GM18526 (cell line): ENCODE measurements around the gene ARL2BP.

Experiments used
- POLR2A ChIP-seq: IDR thresholded peaks from 3 replicates; pipeline ENCODE4 v1.6.1; 2011; ENCODE audit not compliant: insufficient read length; ENCODE audit errors: extremely low read depth

The ARL2BP gene

DNA sequence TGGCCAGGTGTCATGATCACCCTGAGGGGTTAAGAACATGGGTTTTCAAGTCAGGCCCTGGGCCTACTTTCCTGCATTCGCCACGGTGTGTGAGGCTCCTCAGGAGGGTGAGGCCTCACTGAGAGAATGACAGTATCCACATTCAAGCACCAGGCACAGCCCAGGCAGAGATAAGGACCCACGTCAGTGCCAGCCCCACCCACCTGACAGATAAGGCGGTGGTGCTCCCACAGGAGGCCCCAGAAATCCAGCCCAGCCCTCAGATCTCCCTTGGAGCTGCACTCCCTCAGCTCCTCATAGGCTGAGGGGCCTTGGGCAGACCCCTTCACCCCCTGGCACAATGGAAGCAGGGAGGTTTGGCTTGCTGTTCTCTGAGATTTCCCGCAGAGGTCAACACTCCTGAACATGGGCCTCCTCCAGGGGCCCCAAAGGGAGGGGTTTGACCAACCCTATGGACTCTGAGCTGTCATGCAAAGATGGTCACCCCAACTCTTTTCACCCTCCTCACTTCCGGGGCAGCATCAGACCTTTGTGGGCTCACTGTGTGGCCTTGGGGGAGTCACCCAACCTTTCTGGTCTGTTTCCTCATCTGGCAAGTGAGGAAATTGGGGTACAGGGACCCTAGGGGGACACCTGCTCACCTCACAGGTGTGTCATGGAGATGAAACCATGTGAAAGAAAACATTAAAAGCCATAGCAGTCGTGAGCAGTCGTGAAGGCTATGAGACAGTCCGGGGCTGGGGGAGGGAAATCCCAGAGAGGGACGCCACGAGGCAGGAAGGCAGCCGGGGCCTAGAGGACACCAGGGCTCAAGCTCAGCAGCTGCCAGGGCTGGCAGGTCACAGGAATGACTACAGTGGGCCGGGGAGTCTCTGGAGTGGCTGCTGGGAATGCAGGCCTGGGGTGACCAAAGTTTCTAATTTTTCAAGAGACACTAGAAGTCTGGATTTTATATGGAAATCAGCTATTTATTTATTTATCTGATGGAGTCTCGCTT is 24.0 kb downstream of the ARL2BP start:
- no peak for TF ChIP-seq POLR2A

DNA sequence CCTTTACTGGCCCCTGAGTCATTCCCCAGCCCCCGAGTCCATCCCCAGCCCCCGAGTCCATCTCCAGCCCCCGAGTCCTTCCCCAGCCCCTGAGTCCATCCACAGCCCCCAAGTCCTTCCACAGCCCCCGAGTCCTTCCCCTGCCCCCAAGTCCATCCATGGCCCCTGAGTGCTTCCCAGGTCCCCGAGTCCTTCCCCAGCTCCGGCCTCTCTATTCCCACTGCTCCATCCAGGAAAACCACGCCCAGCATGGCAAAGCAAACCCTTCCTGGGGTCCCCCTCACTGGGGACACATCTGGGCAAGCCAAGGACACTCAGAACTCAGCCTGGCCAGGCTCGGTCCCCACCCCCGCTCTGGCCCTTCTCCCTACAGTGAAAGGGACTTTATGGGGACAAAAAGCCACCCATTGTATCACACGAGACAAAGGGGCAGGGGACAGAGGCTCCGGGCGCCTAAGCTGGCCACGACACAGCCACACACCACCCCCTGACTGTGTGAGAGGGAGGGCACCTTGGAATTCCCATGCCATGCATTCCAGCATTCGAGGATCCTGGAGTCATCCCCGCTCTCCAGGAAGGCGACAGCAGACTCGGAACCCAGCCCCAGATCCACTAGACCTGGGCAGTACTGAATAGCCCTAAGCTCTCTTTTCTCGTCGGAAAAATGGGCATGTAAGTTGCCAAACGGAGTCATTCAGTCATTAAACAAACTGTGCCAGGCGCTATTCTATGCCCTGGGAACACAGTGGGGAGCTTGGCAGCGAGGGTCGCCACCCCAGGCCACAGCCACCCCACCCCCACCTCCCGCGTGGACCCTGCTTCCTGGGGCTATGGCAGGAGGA is 25.4 kb downstream of the ARL2BP start:
- no peak for TF ChIP-seq POLR2A

DNA sequence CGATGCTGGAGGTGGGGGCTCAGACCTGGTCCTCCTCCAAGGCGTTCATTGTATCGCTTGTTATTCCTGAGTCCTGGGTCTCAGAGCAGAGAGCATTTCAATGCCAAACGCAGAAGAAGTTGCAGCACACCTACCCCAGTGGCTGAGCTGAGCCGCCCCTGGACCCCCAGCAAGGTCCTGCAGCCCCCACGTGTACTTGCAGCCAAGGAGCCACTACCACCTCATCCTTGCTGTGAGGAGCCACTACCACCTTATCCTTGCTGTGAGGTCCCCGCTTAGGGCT is 25.9 kb downstream of the ARL2BP start:
- no peak for TF ChIP-seq POLR2A

DNA sequence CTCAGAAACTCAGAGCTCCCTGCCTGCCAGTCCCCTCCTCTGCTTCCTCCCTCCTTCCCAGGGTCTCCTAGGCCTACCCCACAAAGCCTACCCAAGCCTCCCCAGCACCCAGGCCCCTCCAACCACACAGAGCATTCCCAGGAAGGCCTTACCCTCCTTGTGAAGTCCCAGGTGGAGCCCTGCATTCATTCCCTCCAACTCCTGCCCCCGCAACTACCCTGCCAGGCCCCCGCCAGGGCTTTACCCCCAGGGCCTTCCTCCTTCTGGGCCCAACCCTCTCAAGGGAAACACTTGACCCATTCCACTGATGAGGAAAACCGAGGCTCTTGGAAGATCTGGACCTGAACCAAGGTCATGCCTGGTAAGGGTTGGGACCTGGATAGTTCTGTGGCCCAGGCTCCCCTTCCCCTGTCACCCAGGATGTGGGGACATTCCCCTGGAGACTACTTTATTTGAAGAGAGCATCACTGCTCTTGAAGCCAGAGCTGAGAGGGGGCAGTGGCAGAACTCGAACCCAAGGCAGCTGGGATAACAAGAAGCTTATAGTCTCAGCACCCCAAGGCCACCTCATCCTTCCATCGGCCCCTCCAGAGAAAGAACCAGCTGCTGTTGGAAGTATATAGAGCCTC is 26.9 kb downstream of the ARL2BP start:
- no peak for TF ChIP-seq POLR2A

DNA sequence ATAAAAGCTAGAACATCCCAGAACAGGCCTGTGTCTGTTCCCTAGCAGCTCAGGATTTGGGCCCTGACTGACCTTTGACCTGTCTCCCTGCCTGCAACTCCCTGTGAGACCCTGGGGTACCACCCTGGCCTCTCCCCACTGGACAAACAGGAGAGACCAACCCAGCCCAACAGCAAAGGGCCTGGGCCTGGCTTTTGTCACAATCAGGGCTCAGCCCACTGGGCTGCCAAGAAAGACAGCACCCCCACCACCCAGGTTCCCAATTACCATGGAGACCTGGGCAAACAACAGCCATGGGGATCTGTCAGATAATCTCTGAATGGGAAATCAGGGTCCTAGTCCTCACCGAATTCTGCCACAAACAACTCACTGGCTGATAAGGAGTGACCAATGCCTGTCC is 28.3 kb downstream of the ARL2BP start:
- TF ChIP-seq POLR2A = no peak

DNA sequence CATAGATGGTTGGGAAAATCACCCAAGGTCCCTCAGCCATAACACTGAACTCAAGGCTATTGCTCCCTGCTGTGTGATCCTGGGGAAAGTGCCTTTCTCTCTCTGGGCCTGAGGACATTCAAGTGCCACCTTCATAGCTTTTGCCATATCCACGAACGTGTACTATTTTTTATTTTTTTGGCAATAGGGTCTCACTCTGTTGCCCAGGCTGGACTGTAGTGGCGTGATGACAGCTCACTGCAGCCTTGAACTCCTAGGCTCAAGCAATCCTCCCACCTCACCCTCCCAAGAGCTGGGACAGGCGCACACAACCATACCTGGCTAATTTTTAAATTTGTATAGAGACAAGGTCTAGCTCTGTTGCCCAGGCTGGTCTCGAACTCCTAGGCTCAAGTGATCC is 28.8 kb downstream of the ARL2BP start:
- TF ChIP-seq POLR2A = no peak

DNA sequence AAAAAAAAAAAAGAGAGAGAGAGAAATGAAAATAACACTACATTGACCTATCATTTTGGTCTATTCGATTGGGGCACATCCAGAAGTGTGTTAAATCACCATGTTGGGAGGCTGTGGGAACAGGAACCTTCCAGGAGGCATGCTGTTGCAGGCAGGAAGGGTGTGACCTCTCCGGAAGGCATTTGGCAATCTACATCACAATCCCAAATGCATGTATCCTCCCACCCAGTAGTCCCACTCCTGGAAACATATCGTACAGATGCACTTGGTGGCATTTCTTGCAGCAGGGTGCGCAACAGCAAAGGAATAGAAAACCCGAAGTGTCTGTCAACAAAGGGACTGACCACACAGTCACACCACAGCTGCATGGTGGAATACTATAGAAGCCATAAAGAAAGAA is 31.5 kb downstream of the ARL2BP start:
- no peak for TF ChIP-seq POLR2A

DNA sequence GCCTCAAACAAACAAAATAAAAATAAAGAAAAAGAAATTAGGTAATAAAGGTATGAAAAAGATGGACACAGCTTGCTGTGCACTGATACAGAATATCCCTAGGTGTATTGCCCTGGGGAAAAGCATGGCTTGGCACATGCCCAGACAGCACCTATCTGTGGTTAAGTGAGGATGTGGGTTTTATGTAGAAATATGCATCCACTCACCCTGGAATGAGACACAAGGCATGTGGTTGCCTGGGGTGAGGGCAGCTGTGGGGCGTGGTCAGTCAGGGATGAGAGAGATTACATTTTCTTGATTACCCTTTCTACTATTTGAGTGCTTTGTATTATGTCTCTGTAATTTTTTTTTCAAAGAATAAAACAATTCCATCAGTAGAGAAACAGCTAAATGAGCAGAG is 32.5 kb downstream of the ARL2BP start:
- TF ChIP-seq POLR2A = no peak

DNA sequence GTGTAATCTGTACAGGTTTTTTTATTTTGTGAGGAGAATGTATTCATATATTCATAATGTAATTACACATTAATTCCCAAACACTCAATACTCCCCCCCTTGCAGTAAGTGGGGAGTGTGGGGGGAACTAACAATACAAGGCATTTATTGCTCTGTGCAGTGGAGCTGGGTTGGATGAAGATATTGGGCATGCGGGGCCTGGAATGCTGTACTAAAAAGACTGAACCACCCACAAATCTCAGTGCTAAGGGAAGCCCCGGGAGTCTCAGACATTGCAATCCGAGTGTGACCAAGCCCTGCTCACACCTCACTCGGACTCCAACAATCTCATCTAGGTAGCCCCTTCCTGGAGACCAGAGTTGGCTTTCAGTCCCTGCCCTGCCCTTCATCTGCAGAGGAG is 33.4 kb downstream of the ARL2BP start:
- no peak for TF ChIP-seq POLR2A

DNA sequence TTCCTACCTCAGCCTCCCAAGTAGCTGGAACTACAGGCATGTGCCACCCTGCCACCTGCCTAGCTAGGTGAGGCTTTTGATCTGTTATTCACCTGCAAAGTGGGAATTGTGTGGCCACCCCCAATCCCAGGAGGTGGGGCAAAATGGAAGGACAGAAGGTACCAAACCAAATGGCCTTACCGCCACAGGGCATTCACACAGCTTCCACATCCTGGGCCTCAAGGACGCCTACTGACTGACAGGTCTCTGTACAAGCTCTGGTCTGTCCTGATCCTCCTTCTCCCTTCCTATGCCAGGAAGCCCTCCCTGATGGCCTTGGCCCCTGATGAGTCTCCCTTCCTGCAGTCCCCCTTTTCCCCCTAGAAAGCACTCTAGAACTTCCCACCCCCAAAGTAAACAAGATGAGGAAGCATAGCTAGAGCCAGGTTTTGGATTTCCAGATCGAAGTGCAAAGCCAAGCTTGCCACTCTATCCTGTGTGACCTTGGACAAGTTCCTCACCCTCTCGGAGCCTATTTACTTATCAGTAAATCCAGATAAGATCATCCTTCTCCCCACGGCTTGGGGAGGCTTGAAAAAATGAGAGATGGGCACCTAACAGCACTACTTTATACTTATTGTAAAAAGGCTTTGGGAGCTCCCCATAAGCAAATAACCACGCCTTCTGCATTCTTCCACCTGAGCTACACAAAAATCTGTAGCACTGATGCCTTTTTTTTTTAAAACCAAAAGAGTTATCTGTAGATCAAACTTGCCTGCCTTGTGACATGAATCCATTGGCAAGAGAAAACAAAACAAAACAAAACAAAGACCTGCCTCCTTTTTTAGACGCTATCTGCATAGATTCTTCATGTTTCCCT is 35.0 kb downstream of the ARL2BP start:
- no peak for TF ChIP-seq POLR2A

DNA sequence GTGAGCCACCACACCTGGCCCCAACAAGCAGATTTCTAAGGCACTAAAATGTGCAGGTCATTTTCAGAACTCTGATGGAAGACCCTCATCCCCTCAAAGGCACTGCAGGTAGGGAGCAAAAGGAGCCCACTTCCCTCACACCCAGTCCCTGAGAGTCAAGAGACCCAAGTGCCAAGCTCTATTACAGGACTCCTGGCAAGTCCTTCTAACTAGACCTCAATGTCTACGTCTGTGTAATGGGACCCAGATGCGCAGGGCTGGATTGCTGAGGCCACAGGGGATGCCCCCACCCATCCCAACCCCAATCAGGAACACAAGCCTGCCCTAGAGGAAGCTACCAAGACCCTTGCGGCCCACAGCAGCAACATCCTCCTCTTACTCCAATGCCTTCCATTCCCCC is 36.7 kb downstream of the ARL2BP start:
- TF ChIP-seq POLR2A = no peak

DNA sequence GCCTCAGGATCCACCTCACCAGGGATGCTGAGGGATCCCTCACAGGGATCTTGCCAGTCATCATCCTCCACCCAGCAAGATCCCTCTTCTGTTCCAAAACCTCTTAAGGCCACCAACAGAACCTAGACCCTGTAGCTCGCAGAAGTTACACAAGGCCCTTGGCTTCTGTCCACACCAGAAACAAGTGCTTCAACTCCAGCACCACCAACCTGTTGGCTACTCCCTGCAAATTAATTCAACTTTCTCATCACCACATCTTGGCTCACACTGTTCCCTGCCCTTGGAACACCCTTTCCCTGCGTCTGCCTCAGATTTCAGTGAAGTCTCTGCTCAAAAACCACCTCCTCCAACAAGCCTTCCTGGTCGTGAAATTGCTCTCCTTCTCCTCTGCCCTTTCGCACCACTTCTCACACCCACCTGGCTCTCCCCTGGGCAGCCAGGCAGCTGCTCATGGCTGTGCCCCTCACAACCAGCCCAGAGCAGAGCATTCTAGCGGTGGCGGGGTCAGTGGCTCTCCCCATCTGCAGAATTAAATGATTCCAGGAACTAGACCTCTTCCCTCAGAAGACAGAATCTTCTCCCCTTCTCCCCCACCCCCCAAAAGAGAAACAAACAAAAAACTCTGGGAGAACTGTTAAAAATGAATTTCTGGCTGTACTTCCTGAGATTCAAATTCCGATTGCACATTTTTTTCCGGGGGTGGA is 37.6 kb downstream of the ARL2BP start:
- TF ChIP-seq POLR2A = no peak

DNA sequence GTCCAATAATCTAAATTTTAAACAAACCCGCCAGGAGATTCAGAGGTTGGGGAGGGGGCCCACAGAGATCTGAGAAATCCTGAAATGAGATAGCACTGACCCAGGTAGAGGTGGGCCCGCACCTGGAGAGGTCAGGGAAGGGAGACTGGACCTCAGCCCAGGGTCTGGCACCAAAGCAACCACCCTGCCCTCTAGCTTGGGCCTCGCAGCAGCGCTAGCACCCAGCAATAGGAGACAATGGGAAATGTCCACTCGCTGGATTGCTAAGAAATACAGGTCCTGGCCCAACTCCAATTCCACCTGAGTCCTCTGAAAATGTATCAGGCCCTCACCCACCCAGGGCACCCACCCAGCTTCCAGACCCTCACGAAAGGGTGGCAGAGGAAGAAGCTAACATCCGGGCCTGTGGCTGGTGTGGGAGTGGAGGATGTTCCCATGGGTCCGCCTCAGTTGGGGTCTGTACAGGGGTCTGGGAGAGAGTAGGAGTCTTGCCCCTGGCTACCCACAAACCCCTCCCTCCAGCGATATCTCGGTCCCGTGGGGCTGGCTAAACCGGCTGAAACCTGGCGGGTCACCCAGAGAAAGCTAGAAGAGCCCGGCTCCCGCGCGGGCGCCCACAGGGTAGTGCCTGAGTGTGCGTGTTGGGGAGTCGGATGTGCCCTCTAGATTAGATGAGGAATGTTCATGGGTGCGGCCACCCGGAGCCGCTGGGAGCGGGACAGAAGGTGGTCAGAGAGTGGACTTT is 38.3 kb downstream of the ARL2BP start:
- TF ChIP-seq POLR2A = no peak

DNA sequence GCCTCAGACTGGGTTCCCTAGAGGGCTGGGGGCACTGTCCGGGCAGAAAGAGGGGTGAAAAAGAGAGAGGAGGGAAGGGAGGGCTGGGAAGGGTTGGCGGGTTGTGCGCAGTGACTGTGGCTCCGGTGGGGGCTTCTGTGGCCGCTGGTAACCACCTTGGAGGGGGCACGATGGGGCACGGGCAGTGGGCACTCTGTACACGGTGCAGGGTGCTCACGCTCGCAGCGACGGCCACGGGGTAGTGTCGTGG is 38.8 kb downstream of the ARL2BP start:
- no peak for TF ChIP-seq POLR2A
